Measurements from ENCODE around the gene WDR88.
"Not testable (repeated sequence)": the region's sequence is repeated elsewhere in the genome, so short reads cannot be mapped to it uniquely, and the experiment has no call there.

WDR88 gene

GRCh38 chr19:33174186-33174585 is 42.3 kb downstream of the WDR88 start:
- no peak for DNase-seq

DNA sequence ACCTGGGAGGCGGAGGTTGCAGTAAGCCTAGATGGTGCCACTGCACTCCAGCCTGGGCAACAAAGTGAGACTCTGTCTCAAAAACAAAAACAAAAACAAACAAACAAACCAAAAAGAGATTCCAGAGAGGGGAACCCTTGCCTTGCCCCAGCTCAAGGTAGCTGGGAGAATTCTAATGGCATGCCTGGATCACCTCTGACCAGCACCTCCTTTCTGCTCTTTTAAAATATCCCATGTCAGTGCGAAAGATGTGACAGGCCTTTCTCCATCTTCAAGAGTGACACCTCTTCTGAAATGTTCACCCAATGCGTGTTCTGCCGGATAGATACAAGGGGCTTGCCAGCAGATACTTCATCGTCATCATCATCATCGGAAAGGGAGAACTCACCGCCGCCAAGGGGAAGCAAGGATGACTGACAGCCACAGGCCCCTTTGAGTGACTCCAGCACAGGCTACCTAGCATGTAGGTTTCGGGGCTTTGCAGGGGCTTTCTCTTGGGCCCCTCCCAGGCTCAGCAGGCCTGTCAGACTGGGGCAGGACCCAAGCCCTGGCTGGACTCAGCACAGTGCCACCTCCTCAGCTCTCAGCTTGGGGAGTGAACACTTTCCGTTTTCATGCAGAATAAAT is 43.4 kb downstream of the WDR88 start:
- no peak for DNase-seq

DNA sequence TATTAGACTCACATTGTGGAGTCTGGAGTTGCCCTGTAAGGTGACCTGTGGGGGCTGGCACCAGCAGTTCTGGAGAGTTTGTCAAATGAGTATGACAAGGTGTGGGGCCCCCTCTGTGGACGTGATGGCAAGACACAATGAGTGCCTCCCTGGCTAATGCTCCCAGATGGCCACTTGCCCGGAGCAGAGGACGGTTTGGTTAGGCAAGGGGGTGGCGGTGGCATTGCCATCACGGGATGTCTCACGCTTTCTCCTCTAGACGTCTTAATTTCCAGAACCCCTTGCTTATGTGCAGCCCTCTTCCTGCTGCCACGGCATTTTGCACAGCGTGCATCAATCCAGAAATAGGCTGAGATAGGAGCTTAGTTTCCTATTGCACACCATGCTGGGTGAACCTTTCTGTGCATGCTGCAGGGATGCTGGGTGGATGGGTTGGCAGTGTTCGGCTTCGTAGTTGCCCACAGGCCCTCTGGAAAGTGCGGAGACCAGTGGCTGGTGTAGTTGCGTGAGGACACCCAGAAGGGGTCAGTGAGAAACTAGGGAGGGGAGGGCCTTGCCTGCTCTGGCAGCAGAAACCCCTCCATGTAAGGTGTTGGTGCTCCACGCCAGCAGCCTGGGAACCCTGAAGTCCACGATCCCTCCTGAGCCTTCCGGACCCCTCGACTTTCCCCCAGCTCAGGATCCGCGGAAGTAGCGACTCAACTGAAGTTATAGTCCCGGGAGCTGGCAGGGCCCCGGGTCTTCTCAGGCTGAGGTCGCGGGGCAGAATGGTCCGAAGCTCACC is 44.2 kb downstream of the WDR88 start:
- DNase-seq, result no peak

GRCh38 chr19:33176670-33177416 is 44.9 kb downstream of the WDR88 start:
- peak; percentile 97 for DNase-seq

DNA sequence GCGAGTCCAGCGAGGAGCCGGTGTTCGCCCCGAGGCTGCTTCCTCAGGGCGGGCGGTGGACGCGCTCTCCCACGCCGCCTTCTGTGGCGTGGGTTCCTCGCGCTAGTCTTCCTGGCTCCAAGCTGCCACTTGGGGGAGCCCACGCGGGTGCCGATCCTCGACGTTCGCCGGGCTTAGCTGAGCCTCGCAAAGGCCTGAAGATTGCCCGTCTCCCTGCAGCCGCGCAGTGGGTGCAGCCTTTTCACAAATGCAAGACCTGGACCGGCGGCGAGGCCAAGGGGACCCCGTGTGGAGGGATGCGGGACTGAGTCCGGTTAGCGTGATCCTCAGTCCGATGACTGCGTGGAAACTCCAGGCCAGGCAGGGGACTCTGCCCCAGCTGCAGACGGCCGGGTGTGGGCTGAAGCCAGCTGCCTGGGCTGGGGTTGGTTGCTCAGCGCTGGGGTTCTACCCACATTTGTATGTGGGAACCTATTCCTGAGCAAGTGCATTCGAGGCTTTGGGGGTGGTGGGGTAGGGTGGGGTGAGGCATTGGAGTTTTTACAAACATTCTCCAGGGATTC is 45.6 kb downstream of the WDR88 start:
- no peak for DNase-seq

DNA sequence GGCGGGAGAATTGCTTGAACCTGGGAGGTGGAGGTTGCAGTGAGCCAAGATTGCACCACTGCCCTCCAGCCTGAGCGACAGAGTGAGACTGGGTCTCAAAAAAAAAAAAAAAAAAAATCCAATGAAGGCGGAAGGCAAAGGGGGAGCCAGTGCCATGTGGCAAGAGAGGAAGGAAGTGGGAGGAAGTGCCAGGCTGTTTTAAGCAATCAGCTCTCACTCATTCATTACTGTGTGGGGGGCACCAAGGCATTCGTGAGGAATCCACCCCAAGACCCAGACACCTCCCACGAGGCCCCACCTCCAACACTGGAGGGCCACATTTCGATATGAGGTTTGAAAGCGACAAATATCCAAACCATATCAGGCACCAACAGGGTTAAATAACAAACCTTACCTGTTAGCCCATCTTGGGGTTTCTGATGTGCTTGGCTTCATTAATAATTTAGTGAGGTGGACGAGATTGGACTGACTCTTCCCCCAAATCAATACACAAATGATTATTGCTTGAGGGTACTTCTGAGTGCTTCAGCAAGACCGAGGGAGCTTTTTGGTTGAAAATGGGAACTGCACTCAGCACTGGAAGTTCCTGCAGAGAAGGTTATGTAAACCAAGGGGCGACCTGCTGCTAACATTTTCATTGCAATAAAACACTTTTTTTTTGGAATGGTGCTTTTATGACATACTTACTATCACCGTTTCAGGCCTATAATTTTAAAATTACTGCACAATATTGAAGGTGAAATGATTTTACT is 54.7 kb downstream of the WDR88 start:
- DNase-seq, result no peak

DNA sequence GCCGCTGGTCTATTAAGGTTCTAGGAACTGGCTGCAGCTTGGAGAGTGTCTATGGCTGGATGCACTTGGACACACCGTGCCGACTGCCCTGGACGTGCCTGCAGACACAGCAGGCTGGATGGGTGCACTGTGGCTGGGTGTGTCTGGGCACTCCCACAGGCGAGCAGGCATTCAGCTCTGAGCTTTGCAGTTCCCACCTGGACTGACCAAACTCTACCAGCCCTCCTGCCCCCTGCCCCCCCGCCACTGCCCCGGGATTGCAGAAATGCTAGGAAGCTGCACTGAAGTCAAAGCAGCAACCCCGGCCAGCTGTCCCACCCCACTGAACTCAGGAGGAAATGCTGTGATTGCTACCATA is 55.2 kb downstream of the WDR88 start:
- no peak for DNase-seq

- no peak for DNase-seq
These were observed 57.5 kb downstream of the WDR88 start for GRCh38 chr19:33189453-33189852.

- DNase-seq, result not testable (repeated sequence)
These were observed 59.2 kb downstream of the WDR88 start for GRCh38 chr19:33191092-33191491.

- no peak for DNase-seq
These were observed 59.6 kb downstream of the WDR88 start for GRCh38 chr19:33191501-33191900.

- no peak for DNase-seq
These were observed 60.1 kb downstream of the WDR88 start for GRCh38 chr19:33192010-33192409.

DNA sequence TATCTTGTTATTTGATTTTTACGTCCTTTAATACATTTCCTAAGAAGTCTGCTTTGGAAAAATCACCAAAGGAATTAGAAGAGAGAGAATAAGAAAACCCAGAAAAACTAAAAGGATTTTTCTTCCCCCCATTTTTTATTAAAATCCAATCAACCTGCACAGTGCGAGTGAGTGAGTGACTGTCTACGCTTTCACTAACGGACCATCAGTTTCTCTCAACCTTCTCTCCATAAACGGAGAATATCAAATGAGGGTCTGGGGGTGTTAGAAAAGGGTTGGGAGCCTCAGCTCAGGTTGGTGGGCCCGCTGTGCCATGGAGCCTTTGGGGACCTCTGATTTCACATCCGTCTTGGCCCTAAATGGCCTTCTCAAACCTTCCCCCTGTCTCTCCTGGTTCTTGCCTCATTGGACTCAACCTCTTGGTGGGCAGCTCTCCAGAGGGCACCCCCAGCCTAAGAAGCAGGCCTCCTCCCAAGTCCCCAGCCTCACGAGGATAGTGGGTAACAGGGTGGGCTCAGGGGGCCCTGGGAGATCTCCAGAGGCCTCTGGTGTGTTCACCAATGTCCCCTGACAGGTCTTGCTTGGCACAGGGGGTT is 61.5 kb downstream of the WDR88 start:
- DNase-seq, result no peak

- no peak for DNase-seq
These were observed 62.0 kb downstream of the WDR88 start, which contains the start of gene LRP3 for GRCh38 chr19:33193865-33194362. Gene LRP3 (plus strand): TSS chr19:33194330. CDS start chr19:33194786, 456 bp downstream.

DNA sequence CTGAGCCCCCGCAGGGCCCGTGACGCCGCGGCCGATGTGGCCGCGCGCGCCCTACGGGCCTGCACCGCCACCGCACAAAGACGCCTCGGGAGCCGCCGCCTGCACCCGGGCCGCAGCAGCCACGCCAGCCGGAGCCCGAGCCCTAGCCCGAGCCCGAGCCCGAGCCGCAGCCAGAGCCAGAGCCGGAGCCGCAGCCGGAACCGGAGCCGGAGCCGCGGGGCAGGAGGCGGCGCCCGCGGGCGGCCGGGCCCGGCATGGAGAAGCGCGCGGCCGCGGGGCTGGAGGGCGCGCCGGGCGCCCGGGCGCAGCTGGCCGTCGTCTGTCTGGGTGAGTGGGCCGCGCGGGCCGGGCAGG is 62.6 kb downstream of the WDR88 start:
- DNase-seq, result no peak

GRCh38 chr19:33194886-33195644 is 63.2 kb downstream of the WDR88 start:
- no peak for DNase-seq

DNA sequence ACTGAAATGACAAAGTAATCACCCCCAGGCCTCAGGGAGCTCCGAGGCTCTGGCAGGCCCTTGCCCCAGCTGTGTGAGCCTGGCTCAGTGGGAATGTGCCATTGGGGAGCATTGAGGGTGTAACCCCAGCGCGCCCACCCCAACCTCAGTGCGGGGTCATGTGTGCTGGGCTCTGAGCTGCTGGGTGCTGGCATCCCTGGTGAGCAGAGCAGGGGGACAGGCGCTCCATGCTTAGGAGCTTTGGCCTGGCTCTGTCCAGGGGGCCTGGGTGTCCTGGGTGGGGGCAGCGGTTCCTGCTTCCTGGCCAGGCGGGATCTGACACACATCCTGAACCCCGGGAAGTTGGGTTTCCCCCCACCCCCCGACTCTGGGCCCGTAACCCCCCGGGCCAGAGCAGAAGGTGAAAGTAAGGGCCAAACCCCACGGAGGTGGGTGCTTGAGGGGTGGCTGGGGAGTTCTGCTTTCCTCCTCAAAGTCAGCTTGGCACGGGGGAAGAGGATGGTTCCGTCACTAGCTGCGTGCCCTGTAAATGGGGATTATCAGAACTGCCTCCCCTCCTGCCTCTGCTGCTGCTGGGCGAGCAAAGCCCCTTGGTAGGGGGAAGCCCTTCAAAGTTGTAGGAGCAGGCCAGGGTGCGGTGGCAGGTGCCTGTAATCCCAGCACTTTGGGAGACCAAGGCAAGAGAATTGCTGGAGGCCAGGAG is 63.9 kb downstream of the WDR88 start:
- no peak for DNase-seq

- DNase-seq, result no peak
These were observed 64.7 kb downstream of the WDR88 start for GRCh38 chr19:33196446-33197193.

- DNase-seq, result no peak
These were observed 65.7 kb downstream of the WDR88 start for GRCh38 chr19:33197591-33198000.

DNA sequence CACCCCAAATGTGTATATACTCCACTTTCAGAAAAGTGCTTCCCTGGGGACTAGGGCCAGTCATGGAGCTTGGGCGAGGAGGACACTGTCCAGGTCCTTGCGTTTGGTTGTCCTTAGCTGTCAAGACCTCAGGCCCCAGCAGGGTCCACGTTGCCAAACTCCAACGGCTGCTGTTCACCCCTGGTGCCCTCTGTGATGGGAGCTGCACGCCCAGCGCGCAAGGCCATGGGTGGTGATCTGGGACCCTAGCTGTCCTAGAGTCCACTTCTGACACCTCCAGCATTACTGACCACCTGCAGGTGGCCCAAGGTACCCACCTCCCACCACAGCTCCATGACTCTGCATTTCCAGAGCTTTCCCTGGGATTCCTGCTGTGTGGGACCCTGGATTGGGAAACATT is 66.3 kb downstream of the WDR88 start:
- no peak for DNase-seq

All from GOT3 (cell line).